ENCODE measurements around the gene DSCAM.

DSCAM gene

DNA sequence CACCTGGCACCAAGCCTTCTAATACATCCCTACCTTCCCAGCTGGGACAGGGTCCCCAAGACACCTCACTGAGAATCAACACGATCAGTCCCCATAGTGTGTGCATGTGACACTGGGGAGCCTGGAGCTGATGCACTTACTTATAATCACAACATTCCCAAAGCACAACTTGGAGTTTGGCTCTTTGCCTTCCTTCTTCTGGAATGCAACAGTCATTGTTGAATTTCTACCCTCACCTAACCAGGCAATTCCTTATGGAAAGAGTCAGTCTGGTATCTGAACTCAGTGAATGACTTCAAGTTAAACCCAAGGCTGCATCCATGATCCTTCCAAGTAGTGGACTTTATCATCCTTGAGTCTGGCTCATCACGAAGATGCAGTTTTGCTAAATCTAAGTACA, 86.1 kb downstream of the DSCAM start:
- no peak for DNase-seq

DNA sequence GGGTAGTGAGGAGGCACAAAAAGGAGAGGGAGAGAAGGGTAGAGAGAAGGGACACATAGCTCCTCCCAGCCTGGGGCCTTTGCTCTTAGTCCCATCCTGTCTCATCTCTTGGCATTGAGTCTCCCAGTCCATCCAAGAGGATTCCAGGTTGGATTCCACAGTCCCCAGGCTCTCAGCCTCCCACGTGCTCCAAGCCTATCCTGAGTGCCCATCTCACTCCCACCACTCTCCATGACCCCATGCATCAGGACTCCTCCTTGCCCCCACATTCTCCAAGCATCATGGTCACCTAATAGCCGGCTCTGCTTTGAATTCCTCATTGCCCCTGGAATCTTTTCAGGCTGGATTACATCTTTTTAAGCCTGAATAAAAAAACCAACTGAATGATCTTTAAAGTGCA, 87.9 kb downstream of the DSCAM start:
- DNase-seq, result no peak

DNA sequence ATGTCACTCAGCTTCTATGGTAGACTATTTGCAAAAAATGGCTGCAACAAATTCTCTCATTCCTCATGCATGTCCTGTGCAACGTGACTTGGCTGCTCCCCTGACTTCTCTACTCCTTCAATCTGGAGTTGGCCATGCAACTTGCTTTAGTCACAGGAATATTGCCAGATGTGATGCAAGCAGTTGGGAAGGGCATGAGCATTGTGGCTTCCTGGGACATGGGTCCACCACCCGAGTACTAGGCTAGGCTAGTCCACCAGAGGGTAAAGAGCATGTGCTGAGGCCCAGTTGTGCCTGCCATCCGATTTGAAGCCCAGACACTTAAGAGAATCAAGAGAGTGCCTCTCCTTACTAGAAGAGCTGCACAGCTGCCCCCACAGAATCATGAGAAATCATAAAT, 89.6 kb downstream of the DSCAM start:
- DNase-seq, result no peak

DNA sequence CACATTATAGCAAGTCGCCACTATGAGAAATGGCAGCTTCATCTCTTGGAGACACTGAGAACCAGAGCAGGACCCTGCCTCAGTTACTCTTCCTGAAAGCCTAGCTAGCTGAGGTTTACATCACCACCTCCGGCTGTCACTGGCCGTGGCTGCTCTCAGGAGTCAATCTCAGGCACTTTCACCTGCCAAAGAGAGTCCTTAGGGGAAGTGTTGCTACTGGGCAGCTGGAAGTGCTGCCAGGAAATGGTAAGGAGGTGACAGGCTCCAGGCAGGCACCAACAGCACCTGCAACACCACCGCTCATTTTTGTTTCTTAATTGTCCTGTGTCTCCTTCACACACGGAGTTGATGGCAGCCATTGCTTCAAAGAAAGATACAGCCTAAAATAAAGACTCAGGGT, 92.5 kb downstream of the DSCAM start:
- no peak for DNase-seq

DNA sequence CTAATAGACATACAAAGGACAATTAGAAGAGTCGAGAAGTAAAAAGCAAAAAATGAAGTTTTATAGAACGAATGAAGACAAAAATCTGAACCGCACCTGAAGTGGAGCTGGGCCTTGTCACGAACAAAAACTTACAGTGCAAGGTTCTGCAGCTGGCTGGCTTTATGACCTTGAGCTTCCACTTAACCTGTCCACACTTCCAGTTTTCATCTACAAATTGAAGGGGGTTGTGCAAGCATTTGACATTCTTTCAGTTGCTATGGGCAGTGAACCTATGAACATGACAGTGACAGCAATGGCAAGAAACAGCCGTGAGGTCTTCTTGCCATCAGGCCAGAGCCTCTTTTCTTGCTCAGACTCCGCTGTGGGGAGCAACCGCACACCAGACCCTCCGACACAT, 93.2 kb downstream of the DSCAM start:
- DNase-seq, result no peak

DNA sequence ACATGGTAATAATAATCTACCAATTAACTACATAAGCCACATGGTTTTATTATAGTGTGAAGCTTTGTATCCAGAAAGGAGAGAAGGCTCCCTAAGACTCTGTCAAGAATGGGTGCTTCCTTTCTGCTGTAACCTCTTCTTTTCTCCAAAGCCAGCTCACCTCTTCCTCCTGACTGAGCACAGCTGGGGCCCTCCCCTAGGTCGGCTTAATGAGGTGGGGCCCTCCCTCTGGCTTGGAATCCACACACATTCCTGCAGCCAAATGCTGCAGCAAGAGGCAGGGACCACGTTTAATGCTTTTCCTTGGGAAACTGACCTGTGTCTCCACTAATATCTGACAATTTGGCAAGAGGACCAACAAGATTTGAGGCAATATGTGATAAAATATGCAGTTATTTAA, 94.8 kb downstream of the DSCAM start:
- DNase-seq, result no peak

DNA sequence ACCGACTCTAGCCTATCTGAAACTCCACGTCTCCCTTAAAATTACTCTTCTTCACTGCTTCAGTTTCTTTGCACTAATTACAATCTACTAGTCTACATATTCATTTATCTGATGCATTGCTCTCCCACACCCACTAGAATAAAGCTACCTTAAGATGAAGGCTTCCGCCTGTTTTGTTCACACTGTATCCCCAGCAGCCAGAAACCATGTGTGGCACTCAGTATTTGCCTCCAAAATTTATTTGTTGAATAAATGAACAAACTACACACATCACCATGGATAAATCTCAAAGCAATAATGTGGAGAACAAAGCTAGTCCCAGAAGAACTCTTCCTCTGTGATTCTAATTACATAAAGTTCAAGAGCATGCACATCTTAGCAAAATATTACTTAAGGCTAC, 95.7 kb downstream of the DSCAM start:
- DNase-seq, result no peak

DNA sequence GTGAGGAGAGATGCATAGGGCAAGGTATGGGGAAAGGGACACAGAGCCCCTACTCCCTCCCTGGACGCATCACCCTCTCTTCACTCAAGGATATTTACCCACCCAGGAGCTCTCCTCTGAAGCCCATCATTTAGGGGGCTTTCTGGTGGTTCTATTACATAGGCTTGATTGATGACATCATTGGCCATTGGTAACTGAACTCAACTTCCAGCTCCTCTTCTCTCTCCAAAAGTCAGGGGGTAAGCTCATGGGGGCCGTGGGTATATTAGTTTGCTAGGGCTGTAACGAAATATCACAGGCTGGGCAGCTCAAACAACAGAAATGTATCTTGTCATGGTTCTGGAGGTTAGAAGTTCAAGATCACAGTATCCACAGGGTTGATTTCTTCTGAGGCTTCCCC, 110.8 kb downstream of the DSCAM start:
- no peak for DNase-seq

DNA sequence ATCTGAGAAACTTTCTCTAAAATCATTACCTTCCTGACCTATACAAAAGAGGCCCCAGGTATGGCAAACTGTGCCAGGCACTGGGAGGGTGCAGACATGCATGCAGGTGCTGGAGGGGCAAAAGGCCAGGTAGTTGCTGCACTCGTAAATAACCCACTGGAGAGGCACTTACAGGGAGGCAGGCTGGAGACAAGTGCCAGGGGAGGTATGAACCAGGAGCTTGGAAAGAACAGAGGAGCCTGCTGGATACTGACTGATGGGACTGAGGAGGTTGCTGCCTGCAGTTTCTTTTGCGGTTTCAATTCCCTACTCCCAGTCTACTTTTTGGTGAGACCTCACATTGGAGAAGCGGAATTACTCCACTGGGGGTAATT, 113.9 kb downstream of the DSCAM start:
- DNase-seq, result no peak

DNA sequence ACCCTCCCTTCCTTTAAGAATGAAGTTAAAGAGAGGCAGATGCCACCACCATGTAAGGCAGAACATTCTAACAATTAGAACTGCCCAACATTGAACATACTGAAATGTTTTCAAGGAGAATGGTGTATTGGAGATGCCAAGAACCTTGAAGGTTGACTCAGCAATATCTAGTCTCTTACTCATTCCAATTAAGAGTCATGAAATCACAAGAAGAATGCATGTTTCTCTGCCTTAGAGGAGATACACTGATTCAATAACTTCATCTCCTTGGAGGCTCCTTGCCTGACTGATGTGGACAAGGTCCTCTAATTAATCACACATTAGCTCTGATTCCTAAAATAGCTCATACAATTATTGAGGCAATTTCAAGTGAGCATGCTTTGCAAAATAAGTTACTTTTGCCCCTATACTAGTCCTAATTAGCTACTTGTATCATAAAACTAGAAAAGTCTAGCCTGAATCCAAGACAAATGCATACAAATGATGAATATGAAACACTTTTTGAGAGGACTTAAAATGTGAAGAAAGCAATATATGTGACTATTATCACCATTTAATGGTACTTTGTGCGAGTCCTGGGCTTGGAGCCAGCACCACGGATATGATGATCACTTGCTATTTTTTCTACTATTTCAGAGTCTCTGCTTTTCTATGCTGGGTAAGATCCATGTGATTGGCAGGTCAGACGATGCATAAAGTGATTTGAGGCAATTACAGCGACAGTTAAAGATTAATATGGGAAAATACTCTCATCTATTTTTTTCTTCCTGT, 114.5 kb downstream of the DSCAM start:
- no peak for DNase-seq

DNA sequence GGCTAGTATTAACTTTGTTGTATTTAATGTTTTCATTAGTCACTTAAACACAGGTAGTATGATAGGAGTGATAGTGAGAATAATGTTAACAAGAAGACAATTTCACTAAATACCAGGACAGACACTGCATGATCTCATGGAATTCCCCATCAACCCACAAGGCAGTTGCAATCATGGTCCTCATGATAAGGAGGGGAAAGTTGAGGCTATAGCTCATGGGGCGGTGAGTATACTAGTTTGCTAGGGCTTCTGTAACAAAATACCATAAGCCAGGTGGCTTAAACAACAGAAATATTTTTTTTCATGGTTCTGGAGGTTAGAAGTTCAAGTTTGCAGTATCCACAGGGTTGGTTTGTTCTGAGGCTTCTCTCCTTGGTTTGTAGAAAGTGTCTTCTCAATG, 115.8 kb downstream of the DSCAM start:
- DNase-seq, result no peak

DNA sequence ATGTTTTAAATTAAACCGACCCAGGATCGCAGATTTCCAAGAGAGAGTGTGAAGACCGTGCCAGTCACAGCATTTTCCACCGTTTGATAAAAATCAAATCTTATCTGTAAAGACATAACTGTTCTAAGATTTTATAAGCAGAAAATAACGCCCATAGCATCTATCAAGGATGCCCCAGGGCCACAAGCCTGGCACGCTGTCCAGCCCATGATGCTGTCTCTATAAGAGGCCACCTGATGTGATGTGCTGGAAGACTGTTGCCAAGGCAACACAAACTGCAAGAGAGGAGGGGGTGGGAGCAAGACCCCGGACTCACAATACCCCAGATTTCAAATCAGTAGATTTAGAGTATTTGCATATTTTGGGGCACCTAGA, 116.5 kb downstream of the DSCAM start:
- DNase-seq, result no peak

DNA sequence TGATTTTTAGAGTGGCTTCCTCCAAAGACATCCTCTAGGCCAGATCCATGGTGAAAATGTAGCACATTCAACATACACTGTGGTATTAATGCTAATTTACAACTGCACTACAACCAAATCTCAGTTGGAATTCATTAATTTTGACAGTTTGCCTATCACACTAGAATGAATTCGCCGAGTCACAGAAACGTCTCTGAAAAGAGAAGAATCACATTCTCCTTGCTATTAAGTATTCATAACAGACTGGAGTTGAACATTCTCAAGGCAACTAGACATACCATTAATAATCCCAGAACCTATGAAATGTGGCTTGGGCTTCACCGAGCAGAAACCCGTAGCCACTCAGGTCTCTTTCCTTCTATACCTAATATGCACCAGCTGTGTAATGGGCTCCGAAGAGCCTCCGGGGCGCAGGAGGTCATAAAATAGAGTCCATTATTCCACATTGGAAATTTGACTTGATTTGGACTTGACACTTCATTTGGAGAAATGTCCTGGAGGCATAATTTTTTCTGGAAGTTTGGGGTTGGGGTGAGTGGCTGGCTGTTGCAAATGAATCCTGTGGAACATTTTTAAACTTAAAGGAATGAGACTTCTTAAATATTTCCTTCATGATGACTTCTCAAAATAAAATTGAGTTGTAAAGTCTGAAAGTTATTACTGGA, 117.1 kb downstream of the DSCAM start:
- DNase-seq, result no peak

DNA sequence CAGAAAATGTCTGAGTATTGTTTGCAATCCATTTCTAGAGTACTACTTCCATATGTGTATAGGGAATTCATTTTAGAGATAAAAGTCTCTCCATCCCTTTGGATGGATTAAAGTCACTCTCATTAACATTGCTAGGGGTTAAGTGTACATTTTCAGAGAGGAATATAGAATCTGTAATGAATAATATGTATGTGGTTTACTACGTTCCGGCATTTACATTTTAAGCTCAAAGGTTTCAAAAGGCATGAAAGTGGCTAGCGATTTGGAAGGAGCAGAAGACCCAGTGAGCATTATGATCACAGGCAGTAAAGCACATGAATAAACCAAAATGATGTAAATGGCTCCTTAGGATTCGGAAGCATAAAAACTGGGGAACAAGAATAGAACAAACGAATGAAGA, 123.0 kb downstream of the DSCAM start:
- DNase-seq, result no peak

DNA sequence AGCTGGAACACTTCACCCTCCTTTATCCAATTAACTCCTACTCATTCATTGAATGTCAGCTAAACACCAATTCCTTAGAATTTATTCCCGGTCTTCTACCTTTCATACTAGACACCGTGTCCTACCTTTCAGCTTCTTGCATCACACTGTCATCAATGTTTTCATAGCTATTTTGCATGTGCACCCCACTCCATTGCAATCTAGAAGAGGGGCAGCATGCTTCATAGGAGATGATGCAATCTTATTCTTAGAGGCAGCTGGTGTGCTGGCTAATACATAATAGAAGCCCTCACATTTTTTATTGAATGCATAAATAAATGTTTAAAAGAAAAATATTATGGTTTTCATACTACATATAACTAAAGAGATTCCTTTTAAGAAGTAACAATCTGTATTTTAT, 123.6 kb downstream of the DSCAM start:
- DNase-seq, result no peak

DNA sequence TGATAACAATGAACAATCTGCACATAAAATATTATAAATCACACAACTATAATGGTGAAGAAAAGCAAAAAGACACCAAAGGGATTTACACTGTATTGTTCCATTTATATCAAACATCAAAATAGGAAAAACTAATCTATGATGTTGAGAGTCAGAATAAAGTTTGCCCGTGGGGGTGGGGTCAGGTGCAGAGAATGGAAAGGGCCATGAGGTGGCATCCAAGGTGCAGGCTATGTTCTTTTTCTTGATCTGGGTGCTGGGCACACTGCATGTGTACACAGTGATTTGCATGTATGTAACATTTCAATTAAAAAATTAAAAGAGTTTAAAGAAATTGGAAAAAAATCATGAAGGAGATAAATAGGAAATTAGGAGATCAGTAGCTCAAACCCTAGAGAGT, 127.3 kb downstream of the DSCAM start:
- no peak for DNase-seq

DNA sequence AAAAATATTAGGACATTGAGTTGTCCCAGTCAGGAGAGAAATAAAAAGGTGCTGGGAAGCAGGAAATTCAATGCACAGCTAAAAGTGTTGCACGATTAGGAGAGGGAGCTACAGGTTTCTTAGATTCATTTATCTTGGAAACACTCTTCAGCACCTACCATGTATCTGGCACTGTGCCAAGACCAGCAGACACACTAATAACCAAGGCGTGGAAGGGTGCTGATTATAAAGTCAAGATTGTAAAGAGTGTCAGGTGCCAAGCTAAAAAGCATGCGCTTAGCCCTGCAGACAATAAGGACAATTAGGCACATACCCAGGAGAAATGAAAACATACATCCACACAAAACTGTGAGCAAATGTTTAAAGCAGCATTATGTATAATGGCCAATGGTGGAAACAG, 129.9 kb downstream of the DSCAM start:
- DNase-seq, result no peak

DNA sequence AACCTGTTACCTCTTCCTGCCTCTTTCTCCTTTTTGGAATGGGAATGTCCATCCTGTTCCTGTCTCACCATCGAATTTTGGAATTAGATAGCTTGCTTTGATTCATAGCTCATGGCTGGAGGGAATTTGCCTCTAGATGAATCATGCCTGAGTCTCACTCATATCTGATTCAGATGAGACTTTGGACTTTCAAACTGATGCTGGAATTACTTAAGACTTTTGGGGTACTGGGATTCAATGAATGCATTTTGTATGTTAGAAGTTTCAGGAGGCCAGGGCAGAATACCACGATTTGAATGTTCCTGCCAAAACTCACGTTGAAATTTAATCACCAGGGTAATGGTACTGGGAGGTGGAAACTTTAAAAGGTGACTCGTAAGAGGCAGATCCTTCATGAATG, 132.4 kb downstream of the DSCAM start:
- no peak for DNase-seq

DNA sequence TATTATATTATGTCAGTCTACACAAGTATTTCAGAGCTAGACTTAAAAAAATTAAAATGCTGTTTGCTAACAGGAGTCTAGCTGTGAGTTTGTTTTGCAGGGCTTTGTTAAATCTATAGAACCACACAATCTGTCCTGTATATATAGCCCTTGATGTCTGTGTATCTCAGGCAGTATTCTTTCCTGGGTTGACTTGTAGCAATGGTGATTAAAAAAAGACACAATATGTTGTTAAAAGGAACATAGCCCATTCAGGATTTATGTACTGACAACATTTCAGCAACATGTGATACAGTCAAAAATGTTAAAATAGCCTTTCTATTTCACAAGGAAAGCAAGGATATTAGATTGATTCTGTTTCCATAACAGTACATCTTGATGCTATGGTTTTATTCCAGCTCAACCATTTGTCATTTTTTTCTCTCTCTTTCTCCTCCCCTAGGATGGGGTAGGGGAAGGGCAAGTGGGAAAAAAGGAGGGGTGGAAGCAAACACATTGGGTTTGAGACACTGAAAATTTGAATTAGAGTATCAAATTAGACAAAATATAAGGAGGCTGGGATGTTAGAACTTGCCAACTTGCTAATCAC, 139.2 kb downstream of the DSCAM start:
- no peak for DNase-seq

DNA sequence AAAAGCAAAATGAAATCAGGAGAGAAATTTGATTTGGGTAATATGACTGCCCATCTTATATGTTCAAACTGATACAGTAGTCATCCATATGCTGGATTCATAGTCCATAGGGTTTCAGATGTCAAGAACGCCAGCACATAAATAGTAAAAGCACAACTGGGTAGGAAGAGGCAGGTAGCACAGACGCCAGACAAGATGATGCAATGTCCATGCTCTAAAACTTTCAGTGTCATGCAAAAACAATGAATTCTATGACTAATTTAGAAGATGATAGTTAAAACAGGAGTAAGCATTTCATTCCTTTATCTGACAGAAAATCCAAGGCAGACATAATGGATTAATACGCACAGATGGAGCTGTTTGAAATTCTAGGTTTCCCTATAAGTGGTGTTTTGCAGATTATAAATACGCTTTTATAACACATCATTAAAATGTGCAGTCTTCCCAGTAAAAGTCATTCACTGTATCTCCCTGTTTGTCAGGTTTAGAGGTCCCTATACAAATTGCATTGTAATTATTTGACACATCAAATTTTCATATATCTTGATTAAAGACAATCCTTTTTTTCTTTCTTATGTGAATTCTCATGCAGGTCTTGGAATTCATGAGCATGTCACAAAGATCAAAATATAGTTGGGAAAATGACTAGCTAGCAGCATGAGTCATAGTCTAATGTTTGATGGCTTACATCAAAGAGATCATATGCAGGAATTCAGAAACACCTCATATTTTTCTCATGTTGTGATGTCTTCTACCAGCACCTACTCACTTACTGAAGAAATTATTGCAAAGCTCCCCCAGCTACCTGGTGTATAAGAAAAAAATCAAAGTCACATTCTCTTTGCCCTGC, 139.9 kb downstream of the DSCAM start:
- no peak for DNase-seq

DNA sequence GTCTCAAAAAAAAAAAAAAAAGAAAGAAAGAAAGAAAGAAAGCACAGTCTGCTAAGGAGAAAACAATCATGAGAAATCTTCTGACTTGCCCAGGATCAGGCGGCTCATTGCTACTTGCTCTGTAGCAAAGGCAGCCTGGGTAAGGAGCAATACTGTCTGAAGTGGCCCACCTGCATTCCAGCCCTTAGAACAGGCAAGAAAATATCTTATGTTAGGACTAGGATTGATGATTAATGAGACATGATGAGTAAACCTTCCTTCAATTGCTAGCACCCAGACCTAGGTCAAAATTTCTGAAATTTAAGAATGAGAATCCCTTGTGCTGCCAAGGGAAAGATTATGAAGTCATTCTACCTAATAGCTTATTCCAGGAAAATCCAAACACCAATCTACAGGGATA, 140.8 kb downstream of the DSCAM start:
- DNase-seq, result no peak

DNA sequence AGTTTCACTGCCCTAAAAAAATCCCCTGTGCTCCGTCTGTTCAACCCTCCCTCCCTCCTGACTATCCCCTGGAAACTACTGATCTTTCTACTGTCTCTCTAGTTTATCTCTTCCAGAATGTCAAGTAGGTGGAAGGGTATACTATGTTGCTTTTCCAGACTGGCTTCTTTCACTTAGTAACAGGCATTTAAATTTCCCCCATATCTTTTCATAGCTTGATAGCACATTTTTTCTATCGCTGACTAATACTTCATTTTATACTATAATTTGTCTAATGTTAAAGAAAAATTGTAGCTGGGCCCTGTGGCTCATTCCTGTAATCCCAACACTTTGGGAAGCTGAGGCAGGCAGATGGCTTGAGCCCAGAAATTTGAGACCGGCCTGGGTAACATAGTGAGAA, 142.8 kb downstream of the DSCAM start:
- no peak for DNase-seq

DNA sequence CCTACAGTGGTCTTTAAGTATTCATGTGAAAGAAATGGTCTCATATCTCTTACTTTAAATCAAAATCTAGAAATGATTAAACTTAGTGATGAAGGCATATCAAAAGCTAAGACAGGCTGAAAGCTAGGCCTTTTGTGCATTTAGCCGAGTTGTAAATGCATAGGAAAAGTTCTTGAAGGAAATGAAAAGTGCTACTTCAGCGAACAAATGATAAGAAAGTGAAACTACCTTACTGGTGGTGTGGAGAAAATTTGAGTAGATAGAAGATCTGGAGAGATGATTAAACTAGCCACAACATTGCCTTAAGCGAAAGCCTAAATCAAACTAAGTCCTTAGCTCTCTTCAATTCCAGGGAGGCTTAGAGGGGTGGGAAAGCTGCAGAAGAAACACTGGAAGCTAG, 147.6 kb downstream of the DSCAM start:
- DNase-seq, result no peak

DNA sequence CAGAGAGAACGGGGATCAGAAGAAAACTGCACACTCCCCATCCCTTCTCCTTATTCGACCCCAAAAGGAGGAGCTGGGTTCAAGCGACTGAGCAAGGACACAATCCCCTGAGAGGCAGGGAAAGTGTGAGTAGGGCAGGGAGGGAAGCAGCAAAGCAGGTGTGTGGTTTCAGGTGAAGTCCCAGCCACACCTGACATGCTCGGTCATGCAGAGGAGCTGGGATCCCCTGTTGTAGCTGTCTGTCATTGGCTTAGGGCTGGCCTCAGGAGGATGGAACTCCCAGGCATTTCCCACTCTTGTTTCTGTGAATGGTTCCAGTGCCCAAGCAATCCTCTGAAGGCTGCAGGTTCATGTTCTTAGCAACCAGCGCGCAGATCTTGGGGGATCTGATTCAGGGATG, 150.7 kb downstream of the DSCAM start:
- no peak for DNase-seq
